ENCODE results near the gene AGPS. TPM values are rescaled to one million over a fixed set of nuclear protein-coding genes. Genes with fewer than 3 reads are reported as not detected.

The AGPS gene
- total and polyA plus RNA-seq, 10 of the 15 experiments (the other 5 are each of a cell fraction or from before 2014, with no cell fraction given): 7.9 to 54.2 (median 38.7) TPM

DNA sequence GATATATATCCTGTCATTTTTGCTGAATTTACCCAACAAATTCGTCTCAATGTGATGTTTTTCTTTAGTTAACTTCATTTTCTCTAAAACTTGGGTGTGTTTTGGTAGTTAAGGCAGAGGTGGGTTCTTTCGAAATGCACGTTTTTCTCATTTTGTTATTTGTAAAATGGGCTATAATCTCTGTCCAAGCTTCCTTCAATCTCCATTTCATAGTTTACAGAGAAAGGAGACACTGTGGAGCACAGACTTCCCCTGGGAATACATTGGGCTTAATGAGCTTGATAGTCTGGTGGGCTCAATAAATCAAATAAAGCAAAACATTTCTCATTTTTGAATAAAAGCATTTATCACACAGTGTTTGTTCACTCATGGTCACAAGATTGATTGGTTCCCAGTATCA is 145.1 kb downstream of the AGPS start:
- BruUV-seq (replicated peaks): no TSS peak
- ATAC-seq (no peak), FAIRE-seq (no peak), DNase-seq (ENCODE audit: low read depth, low spot score) (no peak)
- Histone ChIP-seq H3K4me3 (no peak overlapping the region), H4K20me1 (ENCODE audit: control insufficient read depth, insufficient read depth) (no peaks in the 10 kb centered on the region), H3K36me3 (ENCODE audit: control insufficient read depth in 2 of 2, insufficient read depth in 2 of 2, low read length in 1 of 2) (no peaks in the 10 kb centered on the region; a peak in 1 of 4 replicates), H3K4me1 (ENCODE audit: control insufficient read depth, insufficient read depth, low read length) (peaks cover 7% of the 10 kb centered on the region; the same call in 1 of the 2 replicates), H3K9me3 (replicated peaks; ENCODE audit: control insufficient read depth, insufficient read depth, low read length) (no peaks in the 10 kb centered on the region), H3K79me2 (ENCODE audit: control insufficient read depth, insufficient read depth, low read length) (no peaks in the 10 kb centered on the region), H2AFZ (ENCODE audit: control insufficient read depth, low read depth, low read length) (no peak overlapping the region), H3K27ac (ENCODE audit: control insufficient read depth, insufficient read depth) (no peak overlapping the region), H3K27me3 (replicated peaks in 1 of 2; ENCODE audit: control insufficient read depth in 2 of 2, insufficient read depth in 2 of 2, low read length in 1 of 2) (no peaks in the 10 kb centered on the region), H3K9ac (ENCODE audit: control insufficient read depth, insufficient read depth, low read length) (no peak overlapping the region), H3K4me2 (ENCODE audit: control insufficient read depth, insufficient read depth) (no peak overlapping the region)
- RAD21 ChIA-PET (ENCODE audit: unreplicated experiment): no interaction called here
- TF ChIP-seq BMI1 (IDR thresholded peaks at IDR 0.05; ENCODE audit: borderline replicate concordance) (no peak), SUPT20H (IDR thresholded peaks at IDR 0.05; ENCODE audit: borderline replicate concordance, control insufficient read depth, low read depth, low read length) (no peak), YY1 (IDR thresholded peaks at IDR 0.05; ENCODE audit: low read depth, low read length) (no peak), EP300 (IDR thresholded peaks at IDR 0.05; ENCODE audit: borderline replicate concordance in 1 of 2, control insufficient read depth in 1 of 2, low read depth in 2 of 2, low read length in 2 of 2) (no peak), PAX8 (IDR thresholded peaks at IDR 0.05) (no peak), DPF2 (IDR thresholded peaks at IDR 0.05) (no peak), ZBED1 (IDR thresholded peaks at IDR 0.05; ENCODE audit: borderline replicate concordance) (no peak), SP1 (IDR thresholded peaks at IDR 0.05; ENCODE audit: low read depth, low read length) (no peak), JUNB (IDR thresholded peaks at IDR 0.05) (no peak), NR2F1 (conservative IDR thresholded peaks at IDR 0.05) (no peak), CEBPB (IDR thresholded peaks at IDR 0.05; ENCODE audit: borderline replicate concordance in 1 of 2, low read depth in 2 of 2, low read length in 2 of 2) (no peak), ZZZ3 (IDR thresholded peaks at IDR 0.05; ENCODE audit: control insufficient read depth, insufficient read length, low read depth) (no peak), TAF1 (IDR thresholded peaks at IDR 0.05; ENCODE audit: borderline replicate concordance, low read depth, low read length) (no peak), SPI1 (IDR thresholded peaks at IDR 0.05; ENCODE audit: borderline replicate concordance, insufficient read depth, low read depth, low read length) (no peak), EED (IDR thresholded peaks at IDR 0.05; ENCODE audit: low read depth) (no peak), ZNF207 (IDR thresholded peaks at IDR 0.05; ENCODE audit: borderline replicate concordance) (no peak)
- TF ChIP-seq, protein P1, sequence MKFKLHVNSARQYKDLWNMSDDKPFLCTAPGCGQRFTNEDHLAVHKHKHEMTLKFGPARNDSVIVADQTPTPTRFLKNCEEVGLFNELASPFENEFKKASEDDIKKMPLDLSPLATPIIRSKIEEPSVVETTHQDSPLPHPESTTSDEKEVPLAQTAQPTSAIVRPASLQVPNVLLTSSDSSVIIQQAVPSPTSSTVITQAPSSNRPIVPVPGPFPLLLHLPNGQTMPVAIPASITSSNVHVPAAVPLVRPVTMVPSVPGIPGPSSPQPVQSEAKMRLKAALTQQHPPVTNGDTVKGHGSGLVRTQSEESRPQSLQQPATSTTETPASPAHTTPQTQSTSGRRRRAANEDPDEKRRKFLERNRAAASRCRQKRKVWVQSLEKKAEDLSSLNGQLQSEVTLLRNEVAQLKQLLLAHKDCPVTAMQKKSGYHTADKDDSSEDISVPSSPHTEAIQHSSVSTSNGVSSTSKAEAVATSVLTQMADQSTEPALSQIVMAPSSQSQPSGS (IDR thresholded peaks at IDR 0.05; ENCODE audit: low read length): no peak
- TF ChIP-seq, protein P2, sequence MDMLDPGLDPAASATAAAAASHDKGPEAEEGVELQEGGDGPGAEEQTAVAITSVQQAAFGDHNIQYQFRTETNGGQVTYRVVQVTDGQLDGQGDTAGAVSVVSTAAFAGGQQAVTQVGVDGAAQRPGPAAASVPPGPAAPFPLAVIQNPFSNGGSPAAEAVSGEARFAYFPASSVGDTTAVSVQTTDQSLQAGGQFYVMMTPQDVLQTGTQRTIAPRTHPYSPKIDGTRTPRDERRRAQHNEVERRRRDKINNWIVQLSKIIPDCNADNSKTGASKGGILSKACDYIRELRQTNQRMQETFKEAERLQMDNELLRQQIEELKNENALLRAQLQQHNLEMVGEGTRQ (IDR thresholded peaks at IDR 0.05; ENCODE audit: borderline replicate concordance, low read depth, low read length): no peak
- in situ Hi-C loops (cut with MboI): no loop called here
- intact Hi-C loops (cut with micrococcal nuclease; ENCODE audit: unreplicated experiment): no loop called here
- POLR2A ChIA-PET: no interaction called here
- SMC1A ChIA-PET (ENCODE audit: uncharacterized antibody, unreplicated experiment): no interaction called here
- WGBS (ENCODE audit: insufficient coverage, insufficient replicate concordance, low lambda C conversion rate, missing lambda C conversion rate): 67% methylated on average over 3 of the region's 3 CpGs
- CTCF ChIA-PET: no interaction called here
